ENCODE data around the gene AMBRA1.
"Not testable (repeated sequence)": the region's sequence is repeated elsewhere in the genome, so short reads cannot be mapped to it uniquely, and the experiment has no call there.

AMBRA1 gene

DNA sequence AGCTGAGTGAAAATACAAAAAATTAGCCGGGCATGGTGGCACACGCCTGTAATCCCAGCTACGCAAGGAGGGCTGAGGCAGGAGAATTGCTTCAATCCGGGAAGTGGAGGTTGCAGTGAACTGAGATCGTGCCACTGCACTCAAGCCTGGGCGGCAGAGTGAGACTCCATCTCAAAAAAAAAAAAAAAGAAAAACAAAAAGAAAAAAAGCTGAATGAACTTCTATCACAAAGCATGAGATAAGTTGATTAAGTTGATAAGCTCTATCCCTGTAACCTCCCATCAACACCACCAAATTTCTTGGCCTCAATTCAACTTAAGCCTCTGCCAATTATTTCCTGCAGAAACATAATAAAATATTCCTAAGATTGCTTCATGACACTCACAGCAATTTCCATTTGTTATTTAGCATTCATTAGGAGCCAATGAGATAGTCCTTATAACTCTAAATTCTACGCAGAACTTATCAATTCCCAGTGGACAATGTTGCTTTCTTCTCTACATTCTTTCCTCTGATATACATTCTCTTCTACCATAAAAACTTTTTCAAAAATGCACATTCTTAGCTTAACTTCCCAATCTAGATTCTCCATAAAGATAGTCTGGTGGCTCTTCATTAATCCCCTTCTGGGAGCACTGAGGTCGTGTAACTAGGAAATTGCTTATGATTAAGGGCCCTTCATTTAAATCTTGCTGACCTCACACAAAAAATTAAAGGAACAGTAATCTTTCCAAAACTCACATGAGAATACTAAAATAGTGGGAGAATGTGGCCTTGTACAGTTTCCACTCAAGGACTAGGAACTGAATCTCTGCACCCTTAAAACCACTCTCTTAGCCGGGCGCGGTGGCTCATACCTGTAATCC lies 2.9 kb downstream of the AMBRA1 start:
- peaks cover 21% of the 10 kb centered on the region for H3K4me1 ChIP-seq (ENCODE audit: insufficient read depth, poor library complexity, severe bottlenecking)
- H3K27ac ChIP-seq (ENCODE audit: poor library complexity, severe bottlenecking) = no peak overlapping the region
- H3K4me3 ChIP-seq (ENCODE audit: severe bottlenecking) = no peak overlapping the region
- no peaks in the 10 kb centered on the region for H3K9me3 ChIP-seq (ENCODE audit: severe bottlenecking)
- TF ChIP-seq, protein P1, sequence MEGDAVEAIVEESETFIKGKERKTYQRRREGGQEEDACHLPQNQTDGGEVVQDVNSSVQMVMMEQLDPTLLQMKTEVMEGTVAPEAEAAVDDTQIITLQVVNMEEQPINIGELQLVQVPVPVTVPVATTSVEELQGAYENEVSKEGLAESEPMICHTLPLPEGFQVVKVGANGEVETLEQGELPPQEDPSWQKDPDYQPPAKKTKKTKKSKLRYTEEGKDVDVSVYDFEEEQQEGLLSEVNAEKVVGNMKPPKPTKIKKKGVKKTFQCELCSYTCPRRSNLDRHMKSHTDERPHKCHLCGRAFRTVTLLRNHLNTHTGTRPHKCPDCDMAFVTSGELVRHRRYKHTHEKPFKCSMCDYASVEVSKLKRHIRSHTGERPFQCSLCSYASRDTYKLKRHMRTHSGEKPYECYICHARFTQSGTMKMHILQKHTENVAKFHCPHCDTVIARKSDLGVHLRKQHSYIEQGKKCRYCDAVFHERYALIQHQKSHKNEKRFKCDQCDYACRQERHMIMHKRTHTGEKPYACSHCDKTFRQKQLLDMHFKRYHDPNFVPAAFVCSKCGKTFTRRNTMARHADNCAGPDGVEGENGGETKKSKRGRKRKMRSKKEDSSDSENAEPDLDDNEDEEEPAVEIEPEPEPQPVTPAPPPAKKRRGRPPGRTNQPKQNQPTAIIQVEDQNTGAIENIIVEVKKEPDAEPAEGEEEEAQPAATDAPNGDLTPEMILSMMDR (IDR thresholded peaks at IDR 0.05; ENCODE audit: poor library complexity, severe bottlenecking) = no peak
- peaks cover 5% of the 10 kb centered on the region; the same call in 1 of the 2 replicates for H3K36me3 ChIP-seq (ENCODE audit: low read depth)
- ATAC-seq (ENCODE audit: low read depth) (no peak), DNase-seq (ENCODE audit: low spot score) (no peak)
- H3K27me3 ChIP-seq (ENCODE audit: insufficient read depth, poor library complexity, severe bottlenecking) = no peaks in the 10 kb centered on the region

DNA sequence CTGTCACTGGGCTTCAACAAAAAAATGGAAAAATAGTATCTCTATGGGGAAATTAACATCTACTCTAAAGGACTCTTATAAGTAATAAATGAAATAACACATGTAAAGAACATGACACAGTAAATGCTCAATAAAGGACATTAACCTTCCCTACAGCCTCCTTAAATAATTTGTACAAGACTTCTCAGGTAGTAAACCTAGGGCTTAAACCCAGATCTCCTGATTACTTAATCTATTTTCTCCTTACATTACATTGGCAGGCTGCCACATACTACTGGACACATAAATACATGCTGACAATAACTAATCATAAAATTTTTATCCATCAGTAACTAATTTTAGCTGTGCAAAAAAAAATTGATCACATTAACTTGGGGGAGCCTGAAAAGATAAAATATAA lies 4.9 kb downstream of the AMBRA1 start:
- TF ChIP-seq, protein P1 (IDR thresholded peaks at IDR 0.05; ENCODE audit: poor library complexity, severe bottlenecking) = no peak
- no peak overlapping the region for H3K4me3 ChIP-seq (ENCODE audit: severe bottlenecking)
- H3K27me3 ChIP-seq (ENCODE audit: insufficient read depth, poor library complexity, severe bottlenecking) = no peaks in the 10 kb centered on the region
- no peak overlapping the region for H3K27ac ChIP-seq (ENCODE audit: poor library complexity, severe bottlenecking)
- no peak for ATAC-seq (ENCODE audit: low read depth)
- H3K4me1 ChIP-seq (ENCODE audit: insufficient read depth, poor library complexity, severe bottlenecking) = peaks cover 17% of the 10 kb centered on the region
- DNase-seq (ENCODE audit: low spot score) = no peak
- peaks cover 9% of the 10 kb centered on the region for H3K36me3 ChIP-seq (ENCODE audit: low read depth)
- H3K9me3 ChIP-seq (ENCODE audit: severe bottlenecking) = no peaks in the 10 kb centered on the region

DNA sequence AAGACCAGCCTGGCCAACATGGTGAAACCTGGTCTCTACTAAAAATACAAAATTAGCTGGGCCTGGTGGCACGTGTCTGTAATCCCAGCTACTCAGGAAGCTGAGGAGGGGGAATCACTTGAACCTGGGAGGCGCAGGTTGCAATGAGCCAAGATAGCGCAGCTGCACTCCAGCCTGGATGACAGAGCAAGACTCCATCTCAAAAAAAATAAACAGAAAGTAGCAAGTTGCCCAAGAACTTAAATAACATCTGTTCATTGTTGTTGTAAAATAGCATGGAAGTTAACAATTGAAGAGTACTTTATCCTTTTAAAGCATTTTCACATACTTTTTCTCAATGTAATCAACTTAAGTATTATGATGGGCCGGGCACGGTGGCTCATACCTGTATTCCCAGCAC lies 5.7 kb downstream of the AMBRA1 start:
- Histone ChIP-seq H3K4me3 (ENCODE audit: severe bottlenecking) (no peak overlapping the region), H3K4me1 (ENCODE audit: insufficient read depth, poor library complexity, severe bottlenecking) (peaks cover 17% of the 10 kb centered on the region), H3K9me3 (ENCODE audit: severe bottlenecking) (no peaks in the 10 kb centered on the region), H3K27ac (ENCODE audit: poor library complexity, severe bottlenecking) (no peak overlapping the region), H3K36me3 (ENCODE audit: low read depth) (peaks cover 9% of the 10 kb centered on the region), H3K27me3 (ENCODE audit: insufficient read depth, poor library complexity, severe bottlenecking) (no peaks in the 10 kb centered on the region)
- ATAC-seq (ENCODE audit: low read depth) = no peak
- no peak for DNase-seq (ENCODE audit: low spot score)
- TF ChIP-seq, protein P1 (IDR thresholded peaks at IDR 0.05; ENCODE audit: poor library complexity, severe bottlenecking) = no peak

DNA sequence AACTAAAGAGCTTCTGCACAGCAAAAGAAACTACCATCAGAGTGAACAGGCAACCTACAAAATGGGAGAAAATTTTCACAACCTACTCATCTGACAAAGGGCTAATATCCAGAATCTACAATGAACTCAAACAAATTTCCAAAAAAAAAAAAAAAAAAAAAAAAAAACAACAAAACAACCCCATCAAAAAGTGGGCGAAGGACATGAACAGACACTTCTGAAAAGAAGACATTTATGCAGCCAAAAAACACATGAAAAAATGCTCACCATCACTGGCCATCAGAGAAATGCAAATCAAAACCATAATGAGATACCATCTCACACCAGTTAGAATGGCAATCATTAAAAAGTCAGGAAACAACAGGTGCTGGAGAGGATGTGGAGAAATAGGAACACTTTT lies 10.3 kb downstream of the AMBRA1 start:
- not testable (repeated sequence) for H3K36me3 ChIP-seq (ENCODE audit: low read depth); H3K9me3 ChIP-seq (ENCODE audit: severe bottlenecking); H3K27me3 ChIP-seq (ENCODE audit: insufficient read depth, poor library complexity, severe bottlenecking); H3K4me1 ChIP-seq (ENCODE audit: insufficient read depth, poor library complexity, severe bottlenecking); H3K27ac ChIP-seq (ENCODE audit: poor library complexity, severe bottlenecking); H3K4me3 ChIP-seq (ENCODE audit: severe bottlenecking); ATAC-seq (ENCODE audit: low read depth); DNase-seq (ENCODE audit: low spot score)

DNA sequence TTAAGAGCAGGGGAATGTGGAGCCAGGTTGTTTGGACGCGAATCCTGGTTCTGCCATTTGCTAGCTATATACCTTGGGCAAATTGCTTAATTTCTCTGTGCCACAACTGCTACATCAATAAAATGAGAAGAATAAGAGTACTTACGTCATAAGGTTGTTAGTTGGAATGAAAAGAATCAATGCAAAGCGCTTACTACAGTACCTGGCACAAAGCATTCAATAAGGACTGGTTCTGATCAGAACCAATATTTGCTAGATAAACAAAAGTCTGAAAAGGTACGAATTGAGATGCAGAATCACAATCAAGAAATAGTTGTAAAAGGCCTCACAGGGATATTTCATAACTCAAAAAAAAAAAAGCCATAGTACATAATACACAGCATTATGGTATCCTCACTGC lies 11.2 kb downstream of the AMBRA1 start:
- H3K4me1 ChIP-seq (ENCODE audit: insufficient read depth, poor library complexity, severe bottlenecking) = no peaks in the 10 kb centered on the region
- TF ChIP-seq, protein P1 (IDR thresholded peaks at IDR 0.05; ENCODE audit: poor library complexity, severe bottlenecking) = no peak
- peaks cover 9% of the 10 kb centered on the region for H3K36me3 ChIP-seq (ENCODE audit: low read depth)
- H3K9me3 ChIP-seq (ENCODE audit: severe bottlenecking) = no peaks in the 10 kb centered on the region
- H3K4me3 ChIP-seq (ENCODE audit: severe bottlenecking) = no peak overlapping the region
- no peak for ATAC-seq (ENCODE audit: low read depth)
- H3K27ac ChIP-seq (ENCODE audit: poor library complexity, severe bottlenecking) = no peak overlapping the region
- DNase-seq (ENCODE audit: low spot score) = no peak
- H3K27me3 ChIP-seq (ENCODE audit: insufficient read depth, poor library complexity, severe bottlenecking) = no peaks in the 10 kb centered on the region
